Heart left ventricle (tissue), 16 donors: ENCODE data around the gene FGD3. TPM values are rescaled to one million over a fixed set of nuclear protein-coding genes. Genes with fewer than 3 reads are reported as not detected.

Experiments used
- ATAC-seq, 4 donors: fragments of 200-7000 bp; cut with Tn5 transposase; one replicate each; pipeline ENCODE4 v1.9.1; 2020 to 2022; ENCODE audit warnings: moderate library complexity in 4 of 4, mild to moderate bottlenecking in 3 of 4, moderate number of reproducible peaks in 1 of 4
- DNase-seq, 5 donors: peaks; one replicate each; pipeline ENCODE4 v3.0.0-alpha.2; 2020
- H3K27ac ChIP-seq, 12 donors: fragments of 200-600 bp; sonication (generic) in 4 of 12; one replicate each; pipeline versions ENCODE4 v1.5.0 to v1.8.0; 2016 to 2022; ENCODE audit warnings: mild to moderate bottlenecking in 2 of 12
- H3K27me3 ChIP-seq, 9 donors: fragments of 200-600 bp; sonication (generic) in 2 of 9; one replicate each; pipeline versions ENCODE4 v1.5.1 to v1.8.0; 2016 to 2022; ENCODE audit warnings: mild to moderate bottlenecking in 3 of 9
- H3K36me3 ChIP-seq, 9 donors: fragments of 200-600 bp; sonication (generic) in 2 of 9; one replicate each; pipeline versions ENCODE4 v1.5.0 to v1.8.0; 2018 to 2022; ENCODE audit warnings: mild to moderate bottlenecking in 2 of 9
- H3K4me1 ChIP-seq, 12 donors: fragments of 200-600 bp; sonication (generic) in 4 of 12; one replicate each; pipeline versions ENCODE4 v1.5.0 to v1.8.0; 2016 to 2022; ENCODE audit warnings: mild to moderate bottlenecking in 3 of 12
- H3K4me3 ChIP-seq, 12 donors: fragments of 200-600 bp; sonication (generic) in 4 of 12; one replicate each; pipeline versions ENCODE4 v1.5.0 to v1.8.0; 2017 to 2022; ENCODE audit warnings: mild to moderate bottlenecking in 9 of 12, moderate library complexity in 4 of 12
- H3K9me3 ChIP-seq, 12 donors: fragments of 200-600 bp; sonication (generic) in 4 of 12; one replicate each; pipeline versions ENCODE4 v1.5.0 to v1.8.0; 2016 to 2022; ENCODE audit warnings: mild to moderate bottlenecking in 1 of 12
- CTCF ChIP-seq, 12 donors: fragments of 200-600 bp; sonication (generic) in 4 of 12; IDR thresholded peaks; one replicate each; pipeline versions ENCODE4 v1.5.0 to v1.8.0; 2018 to 2022; ENCODE audit warnings: antibody characterized with exemption in 12 of 12, mild to moderate bottlenecking in 5 of 12
- POLR2A ChIP-seq, 2 donors: fragments of 450-650 bp; IDR thresholded peaks; one replicate each; pipeline ENCODE4 v1.6.1; 2017; ENCODE audit warnings: antibody characterized with exemption in 2 of 2, mild to moderate bottlenecking in 2 of 2, moderate library complexity in 2 of 2
- WGBS, 4 donors: extraction: QIAGEN DNeasy Blood & Tissue Kit in 2 of 4; methylation state at CpG; one replicate each; pipeline versions ENCODE4 v1.1.5 to v1.1.7; 2013 to 2018; 5-methylcytosine and 5-hydroxymethylcytosine counted together
- intact Hi-C, 10 donors: fragments of 100-400 bp; cut with DNase I; formaldehyde crosslinking; loops; one replicate each; pipeline versions ENCODE4 v1.11.1 to v1.14.2; 2022
- polyA plus RNA-seq, 2 donors: library from polyadenylated mRNA; stranded (reverse); fragments of 200-250 nt; gene quantifications; one replicate each; pipeline ENCODE4 v1.2.3, GENCODE V29; 2013
- total RNA-seq, 9 donors: library from RNA; depleted of rRNA in 2 of 9; stranded (reverse); fragments of >200 nt in 2 of 9; fragmentation: NEBNext Ultra II Directional in 3 of 9; extraction: Animal tissue kit (Norgen Biotek cat#: 25700) in 3 of 9; gene quantifications; one replicate each; pipeline versions ENCODE4 v1.1.0 to v1.2.4, GENCODE V29; 2016 to 2023
- donor health status: ischemic (EF 13 %, LVEDD 7.1; RV severe dilation, severe dysfunction).
- donor health status: healthy with polysubstance abuse.
- donor health status: DM: no; HTN: yes; CAD: no.
- donor health status: DM: no; HTN: no; CAD: no.
- donor health status: ischemic (EF 25% LVEDD 6.9; RV normal size, moderate dysfunction).
- donor health status: ischemic (EF 25% LVEDD 5.7; RV mildly dilated, moderate dysfunction).
- donor health status: healthy.
- donor health status: DM: yes; HTN: yes; CAD: no.
- donor health status: ischemic (EF 35%, LVEDD 5.7; RV mildly dilated, moderate dysfunction).
- donor health status: nonischemic (EF 11% LVEDD 7.7; RV severe dilation, severe dysfunction).
- donor health status: DM: yes; HTN: yes; CAD: no.
- donor health status: PGD.
- donor health status: ischemic (EF 29% LVEDD 5.4; RV normal size, mild dysfunction).
- donor health status: nonischemic (EF 23%, LVEDD 6.1; RV moderate dilation, normal function).

Gene FGD3
- total and polyA plus RNA-seq, 11 donors, result 1.2 to 11.2 (median 1.8) TPM

GRCh38 chr9:93054758-93055704 lies 107.7 kb downstream of the FGD3 start:
- Histone ChIP-seq H3K4me3 (no peak overlapping the region), H3K4me1 (peaks cover 0 to 36% (median 19%) of the 10 kb centered on the region in 12 donors), H3K9me3 (no peaks in the 10 kb centered on the region), H3K36me3 (no peaks in the 10 kb centered on the region), H3K27me3 (peaks cover 0 to 15% (median 0%) of the 10 kb centered on the region in 9 donors), H3K27ac (peak overlapping the region in 1 of 12 donors; percentile 25)
- DNase-seq, result peak in 2 of 5 donors; percentile 42 to 63
- peak in 1 of 4 donors; percentile 30 for ATAC-seq
- no peak for TF ChIP-seq POLR2A (IDR thresholded peaks at IDR 0.05)
- no peak for TF ChIP-seq CTCF (IDR thresholded peaks at IDR 0.05)
- 81 to 83% (median 82%) methylated on average over 10 to 11 of the region's 11 CpGs for WGBS, 4 donors
- intact Hi-C loops, result loop anchor here in 2 of 10 donors (5.0 kb wide), 2 partner anchors 37 to 42 kb away; partner anchors contain the start of gene CARD19 (in 1 of the 2)

- Histone ChIP-seq H3K9me3 (no peaks in the 10 kb centered on the region), H3K27me3 (peaks cover 0 to 15% (median 0%) of the 10 kb centered on the region in 9 donors), H3K36me3 (no peaks in the 10 kb centered on the region), H3K4me1 (peaks cover 0 to 57% (median 11%) of the 10 kb centered on the region in 12 donors), H3K27ac (no peak overlapping the region), H3K4me3 (no peak overlapping the region)
- intact Hi-C loops, result loop anchor here in 1 of 10 donors (5.0 kb wide), 1 partner anchor 35 kb away; no protein-coding TSS in a partner anchor
- WGBS, 4 donors, result 84 to 98% (median 92%) methylated on average over 8 of the region's 8 CpGs
- TF ChIP-seq CTCF (IDR thresholded peaks at IDR 0.05) (no peak), POLR2A (IDR thresholded peaks at IDR 0.05) (no peak)
- no peak for ATAC-seq
- DNase-seq, result no peak
Observed at GRCh38 chr9:93057042-93057702, 109.8 kb downstream of the FGD3 start.

GRCh38 chr9:93057703-93058354 lies 110.5 kb downstream of the FGD3 start:
- Histone ChIP-seq H3K4me3 (peak overlapping the region in 3 of 12 donors; percentile 56 to 67 (median 61)), H3K27ac (peak overlapping the region in 1 of 12 donors; percentile 34), H3K36me3 (no peaks in the 10 kb centered on the region), H3K4me1 (peaks cover 0 to 62% (median 10%) of the 10 kb centered on the region in 12 donors), H3K9me3 (no peaks in the 10 kb centered on the region), H3K27me3 (peaks cover 0 to 15% (median 0%) of the 10 kb centered on the region in 9 donors)
- no peak for TF ChIP-seq POLR2A (IDR thresholded peaks at IDR 0.05)
- TF ChIP-seq CTCF (IDR thresholded peaks at IDR 0.05), result no peak
- DNase-seq, result no peak
- intact Hi-C loops, result loop anchor here in 1 of 10 donors (5.0 kb wide), 1 partner anchor 34 kb away; no protein-coding TSS in a partner anchor
- 68 to 76% (median 69%) methylated on average over 12 to 14 of the region's 14 CpGs for WGBS, 4 donors
- ATAC-seq, result no peak
